ENCODE data around the gene FBLIM1. TPM values are rescaled to one million over a fixed set of nuclear protein-coding genes. Genes with fewer than 3 reads are reported as not detected.

Gene FBLIM1
- total and polyA plus RNA-seq, 3 donors from 2014 or later: 23.3 to 52.5 (median 32.8) TPM

- H3K4me3 ChIP-seq: no peak overlapping the region
- no peaks in the 10 kb centered on the region for H3K36me3 ChIP-seq (ENCODE audit: low read depth, missing control alignments)
- DNase-seq: no peak
- H3K9me3 ChIP-seq: no peaks in the 10 kb centered on the region
- no peak overlapping the region for H3K27ac ChIP-seq
- H3K4me1 ChIP-seq: no peaks in the 10 kb centered on the region
- TF ChIP-seq CTCF (IDR thresholded peaks at IDR 0.05) (no peak), POLR2A (IDR thresholded peaks at IDR 0.05) (no peak)
- intact Hi-C loops (cut with DNase I; ENCODE audit: low total_unique reads): no loop called here
- WGBS, 2 donors: 88 to 100% methylated on average over 1 to 5 of the region's 5 CpGs
- no peaks in the 10 kb centered on the region for H3K27me3 ChIP-seq
These were observed 9.3 kb downstream of the FBLIM1 start for GRCh38 chr1:15767941-15768340.

GRCh38 chr1:15768388-15768787 lies 9.8 kb downstream of the FBLIM1 start:
- DNase-seq: no peak
- 96% methylated on average over 5 to 7 of the region's 7 CpGs for WGBS, 2 donors
- intact Hi-C loops (cut with DNase I; ENCODE audit: low total_unique reads): no loop called here
- no peak overlapping the region for H3K4me3 ChIP-seq
- no peaks in the 10 kb centered on the region for H3K9me3 ChIP-seq
- no peak for TF ChIP-seq CTCF (IDR thresholded peaks at IDR 0.05)
- no peaks in the 10 kb centered on the region for H3K4me1 ChIP-seq
- no peaks in the 10 kb centered on the region for H3K27me3 ChIP-seq
- no peak overlapping the region for H3K27ac ChIP-seq
- no peaks in the 10 kb centered on the region for H3K36me3 ChIP-seq (ENCODE audit: low read depth, missing control alignments)

GRCh38 chr1:15770313-15770962 lies 11.8 kb downstream of the FBLIM1 start:
- no peaks in the 10 kb centered on the region for H3K4me1 ChIP-seq
- H3K36me3 ChIP-seq (ENCODE audit: low read depth, missing control alignments): no peaks in the 10 kb centered on the region
- WGBS, 2 donors: 87 to 89% methylated on average over 13 to 14 of the region's 14 CpGs
- DNase-seq: no peak
- no peaks in the 10 kb centered on the region for H3K9me3 ChIP-seq
- no peak overlapping the region for H3K27ac ChIP-seq
- intact Hi-C loops (cut with DNase I; ENCODE audit: low total_unique reads): no loop called here
- H3K27me3 ChIP-seq: no peaks in the 10 kb centered on the region
- TF ChIP-seq POLR2A (IDR thresholded peaks at IDR 0.05) (no peak), CTCF (IDR thresholded peaks at IDR 0.05) (no peak)
- H3K4me3 ChIP-seq: no peak overlapping the region

- Histone ChIP-seq H3K4me1 (no peaks in the 10 kb centered on the region), H3K27ac (no peak overlapping the region), H3K27me3 (no peaks in the 10 kb centered on the region), H3K9me3 (no peaks in the 10 kb centered on the region), H3K36me3 (ENCODE audit: low read depth, missing control alignments) (no peaks in the 10 kb centered on the region), H3K4me3 (no peak overlapping the region)
- no peak for TF ChIP-seq POLR2A (IDR thresholded peaks at IDR 0.05)
- TF ChIP-seq CTCF (IDR thresholded peaks at IDR 0.05): no peak
- DNase-seq: no peak
- intact Hi-C loops (cut with DNase I; ENCODE audit: low total_unique reads): no loop called here
- 49 to 57% methylated on average over 4 to 6 of the region's 6 CpGs for WGBS, 2 donors
These were observed 13.4 kb downstream of the FBLIM1 start for GRCh38 chr1:15771836-15772515.

GRCh38 chr1:15775706-15776105 lies 17.1 kb downstream of the FBLIM1 start:
- Histone ChIP-seq H3K4me1 (no peaks in the 10 kb centered on the region), H3K36me3 (ENCODE audit: low read depth, missing control alignments) (no peaks in the 10 kb centered on the region), H3K27ac (no peak overlapping the region), H3K9me3 (no peaks in the 10 kb centered on the region), H3K4me3 (no peak overlapping the region), H3K27me3 (no peaks in the 10 kb centered on the region)
- TF ChIP-seq CTCF (IDR thresholded peaks at IDR 0.05): no peak
- no peak for TF ChIP-seq POLR2A (IDR thresholded peaks at IDR 0.05)
- 83 to 84% methylated on average over 2 of the region's 2 CpGs for WGBS, 2 donors
- intact Hi-C loops (cut with DNase I; ENCODE audit: low total_unique reads): no loop called here
- no peak for DNase-seq

Data from testis (tissue), 3 donors.